HUDEP-2 (cell line): ENCODE measurements around the gene CHST7.

ENCODE experiments used
- DNase-seq, 76 experiments: peaks; one replicate each; lab custom pipeline; 2025; ENCODE audit not compliant: unreplicated experiment in 76 of 76; lab: John Stamatoyannopoulos, UW

CHST7 gene

DNA sequence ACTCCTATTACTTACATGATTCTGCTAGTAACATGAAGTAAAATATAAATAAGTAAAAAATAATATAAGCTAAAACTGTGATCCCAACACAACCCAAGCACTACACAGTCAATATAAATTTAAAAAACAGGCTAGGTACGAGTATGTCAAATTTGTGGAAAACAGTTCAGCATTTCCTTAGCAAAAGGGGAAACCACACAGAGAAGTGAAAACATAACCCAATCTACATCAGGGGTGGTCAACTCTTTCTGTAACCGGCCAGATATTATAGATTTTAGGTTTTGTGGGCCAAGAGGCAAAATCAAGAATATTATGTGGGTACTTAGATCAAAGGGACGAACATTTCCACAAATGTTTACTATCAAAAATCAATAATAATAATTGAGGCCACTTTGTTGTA is 70.1 kb downstream of the CHST7 start:
- DNase-seq: no peak

- DNase-seq: no peak
Measured at GRCh38 chrX:46645614-46646013, 72.0 kb downstream of the CHST7 start.

- no peak for DNase-seq
Measured at GRCh38 chrX:46647251-46647650, 73.7 kb downstream of the CHST7 start.
